OCI-LY1 (cell line): ENCODE data around the gene TMEM30A.

ENCODE experiments used
- EZH2 ChIP-seq: fragments of 200-600 bp; sonication (generic), shearing (Covaris generic); IDR thresholded peaks from 2 replicates; pipeline ENCODE4 v1.8.0; 2017; ENCODE audit warnings: borderline replicate concordance, mixed run types, mild to moderate bottlenecking, antibody characterized with exemption, low read length, moderate library complexity, mixed read lengths
- TF ChIP-seq, protein P1 (sequence below): fragments of 200-600 bp; sonication (generic), shearing (Covaris generic); IDR thresholded peaks from 2 replicates; pipeline ENCODE4 v1.5.1; 2017; ENCODE audit warnings: mild to moderate bottlenecking, antibody characterized with exemption, low read length, moderate library complexity, mixed read lengths

DNA sequence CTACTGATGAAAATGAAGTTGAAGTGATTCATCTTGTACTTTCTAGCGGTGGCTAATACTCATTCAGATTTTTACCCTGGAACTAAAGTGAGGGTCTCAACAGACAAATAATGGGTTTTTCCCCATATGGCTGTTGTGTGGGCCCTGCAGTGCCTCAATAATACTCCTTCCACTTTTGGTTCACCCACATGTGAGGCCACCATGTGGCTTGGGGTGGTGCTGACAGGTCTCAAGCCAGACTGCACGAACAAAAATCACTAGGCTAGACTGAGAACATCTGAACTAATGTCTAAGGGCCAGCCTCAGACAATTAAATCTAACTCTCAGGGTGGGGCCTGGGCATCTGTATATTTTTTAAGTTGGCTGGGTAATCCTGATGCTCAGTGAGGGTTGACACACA, 70.9 kb downstream of the TMEM30A start:
- TF ChIP-seq, protein P1, sequence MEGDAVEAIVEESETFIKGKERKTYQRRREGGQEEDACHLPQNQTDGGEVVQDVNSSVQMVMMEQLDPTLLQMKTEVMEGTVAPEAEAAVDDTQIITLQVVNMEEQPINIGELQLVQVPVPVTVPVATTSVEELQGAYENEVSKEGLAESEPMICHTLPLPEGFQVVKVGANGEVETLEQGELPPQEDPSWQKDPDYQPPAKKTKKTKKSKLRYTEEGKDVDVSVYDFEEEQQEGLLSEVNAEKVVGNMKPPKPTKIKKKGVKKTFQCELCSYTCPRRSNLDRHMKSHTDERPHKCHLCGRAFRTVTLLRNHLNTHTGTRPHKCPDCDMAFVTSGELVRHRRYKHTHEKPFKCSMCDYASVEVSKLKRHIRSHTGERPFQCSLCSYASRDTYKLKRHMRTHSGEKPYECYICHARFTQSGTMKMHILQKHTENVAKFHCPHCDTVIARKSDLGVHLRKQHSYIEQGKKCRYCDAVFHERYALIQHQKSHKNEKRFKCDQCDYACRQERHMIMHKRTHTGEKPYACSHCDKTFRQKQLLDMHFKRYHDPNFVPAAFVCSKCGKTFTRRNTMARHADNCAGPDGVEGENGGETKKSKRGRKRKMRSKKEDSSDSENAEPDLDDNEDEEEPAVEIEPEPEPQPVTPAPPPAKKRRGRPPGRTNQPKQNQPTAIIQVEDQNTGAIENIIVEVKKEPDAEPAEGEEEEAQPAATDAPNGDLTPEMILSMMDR = peak; percentile 18; the same call in 1 of the 2 replicates
- TF ChIP-seq EZH2 = no peak
